ENCODE measurements around the gene TMEM235. TPM values are rescaled to one million over a fixed set of nuclear protein-coding genes. Genes with fewer than 3 reads are reported as not detected.
"Not testable (repeated sequence)": the region's sequence is repeated elsewhere in the genome, so short reads cannot be mapped to it uniquely, and the experiment has no call there.

The TMEM235 gene
- polyA plus RNA-seq, 1 of the 3 experiments (the other 2 are of a cell fraction): not detected

DNA sequence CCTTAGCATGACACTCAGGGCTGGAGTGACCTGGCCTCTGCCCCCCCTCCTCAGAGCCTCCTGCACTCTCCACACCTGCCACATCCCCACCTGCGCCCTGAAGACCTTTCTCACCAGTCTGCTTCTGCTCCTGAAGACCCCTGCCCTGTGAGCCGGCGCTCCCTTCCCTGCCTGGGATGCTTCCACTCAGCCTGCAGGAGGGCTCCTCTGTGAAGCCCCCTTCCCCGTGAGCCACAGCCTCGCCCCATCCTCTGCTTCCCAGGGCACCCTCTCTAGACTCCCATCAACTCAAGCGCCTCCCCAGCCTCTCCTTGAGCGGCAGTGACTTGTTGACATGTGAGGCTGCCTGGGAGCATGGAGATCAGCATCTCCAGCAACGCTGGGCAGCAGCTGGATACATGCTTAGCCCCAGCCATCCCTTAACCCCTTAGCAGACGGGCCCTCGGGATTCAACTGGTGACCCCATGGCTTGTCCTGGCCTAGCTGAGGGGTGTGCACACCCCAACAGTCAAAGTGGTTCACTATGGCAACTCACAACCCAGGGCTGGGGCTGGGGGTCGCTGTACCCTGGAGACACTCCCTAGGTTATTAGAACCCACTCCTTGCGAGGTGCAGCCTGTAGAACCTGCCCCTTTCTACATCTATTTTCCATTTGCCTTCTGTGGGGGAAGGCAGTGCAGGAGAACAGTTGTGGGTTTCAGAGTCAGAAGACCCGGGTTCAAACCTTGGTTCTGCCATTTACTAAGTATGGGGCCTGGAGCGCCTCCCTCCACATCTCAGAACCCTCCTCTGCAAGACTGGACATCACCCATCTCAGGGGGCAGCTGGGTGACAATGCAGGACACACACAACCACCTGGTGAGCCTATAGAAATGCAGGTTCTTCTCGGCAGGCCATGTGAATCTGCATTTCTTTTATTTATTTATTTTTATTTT is 21.5 kb downstream of the TMEM235 start:
- no peak for TF ChIP-seq SIN3A (IDR thresholded peaks at IDR 0.05; ENCODE audit: borderline replicate concordance, low read depth, low read length)
- no peak for TF ChIP-seq TEAD4 (IDR thresholded peaks at IDR 0.05; ENCODE audit: borderline replicate concordance, insufficient read depth)
- no peak for TF ChIP-seq EZH2phosphoT487 (IDR thresholded peaks at IDR 0.05; ENCODE audit: borderline replicate concordance, low read depth)
- Histone ChIP-seq H4K20me1 (ENCODE audit: insufficient read depth) (no peaks in the 10 kb centered on the region), H3K27me3 (ENCODE audit: insufficient read depth) (no peaks in the 10 kb centered on the region), H2AFZ (ENCODE audit: low read depth) (no peak overlapping the region), H3F3A (replicated peaks; ENCODE audit: insufficient read depth) (peaks cover 7% of the 10 kb centered on the region), H3K36me3 (replicated peaks in 1 of 2; ENCODE audit: control insufficient read depth in 1 of 2, insufficient read depth in 2 of 2, low read length in 1 of 2) (no peaks in the 10 kb centered on the region), H3K4me2 (no peak overlapping the region), H3K9me2 (no peaks in the 10 kb centered on the region), H3K9me3 (no peaks in the 10 kb centered on the region), H3K79me2 (ENCODE audit: insufficient read depth) (no peaks in the 10 kb centered on the region), H3K4me1 (ENCODE audit: control insufficient read depth in 1 of 2, insufficient read depth in 2 of 2, low read depth in 1 of 2, low read length in 1 of 2) (peaks cover 0 to 82% of the 10 kb centered on the region in 2 experiments; a peak in 2 of 4 replicates), H3K27ac (ENCODE audit: low read depth in 2 of 2, low read length in 1 of 2) (peak overlapping the region in 1 of 2 experiments; percentile 82; a peak in 1 of 4 replicates), H3K4me3 (ENCODE audit: low read depth in 2 of 2, low read length in 1 of 2) (no peak overlapping the region), H3K9ac (no peak overlapping the region)
- DNase-seq: no peak
- CTCF ChIA-PET: interaction anchor here (1.0 to 8.9 kb wide), 13 partner anchors 12 to 288 kb away, joined by 3 to 196 read pairs (median 55); partner anchors contain the start of genes AFMID, SOCS3 and TK1
- POLR2A ChIA-PET: no interaction called here
- WGBS (ENCODE audit: low lambda C conversion rate): 91% methylated on average over 14 of the region's 15 CpGs

- H4K20me1 ChIP-seq (ENCODE audit: insufficient read depth); H3F3A ChIP-seq (replicated peaks; ENCODE audit: insufficient read depth); H3K9ac ChIP-seq; H3K27me3 ChIP-seq (ENCODE audit: insufficient read depth); H3K36me3 ChIP-seq (replicated peaks in 1 of 2; ENCODE audit: control insufficient read depth in 1 of 2, insufficient read depth in 2 of 2, low read length in 1 of 2); H3K79me2 ChIP-seq (ENCODE audit: insufficient read depth); POLR2A ChIA-PET; H3K9me3 ChIP-seq; H3K9me2 ChIP-seq; DNase-seq: not testable (repeated sequence)
- peak overlapping the region; percentile 78 to 99 for H3K4me3 ChIP-seq (ENCODE audit: low read depth in 2 of 2, low read length in 1 of 2)
- H2AFZ ChIP-seq (ENCODE audit: low read depth): peak overlapping the region; percentile 98
- peak overlapping the region in 1 of 2 experiments; percentile 94; a peak in 2 of 4 replicates for H3K27ac ChIP-seq (ENCODE audit: low read depth in 2 of 2, low read length in 1 of 2)
- peaks cover 5 to 85% of the 10 kb centered on the region in 2 experiments; a peak in 2 of 4 replicates for H3K4me1 ChIP-seq (ENCODE audit: control insufficient read depth in 1 of 2, insufficient read depth in 2 of 2, low read depth in 1 of 2, low read length in 1 of 2)
- CTCF ChIA-PET: interaction anchor here (1.0 to 5.9 kb wide), 6 partner anchors 11 to 169 kb away, joined by 3 to 86 read pairs (median 40); partner anchors contain the start of gene SOCS3
- 88% methylated on average over 12 of the region's 12 CpGs for WGBS (ENCODE audit: low lambda C conversion rate)
- H3K4me2 ChIP-seq: peak overlapping the region; percentile 99
These were observed 22.2 kb downstream of the TMEM235 start for GRCh38 chr17:78253636-78253945.

GRCh38 chr17:78253946-78254672 is 22.7 kb downstream of the TMEM235 start:
- Histone ChIP-seq H3K4me1 (ENCODE audit: control insufficient read depth in 1 of 2, insufficient read depth in 2 of 2, low read depth in 1 of 2, low read length in 1 of 2) (peaks cover 5 to 89% of the 10 kb centered on the region in 2 experiments; a peak in 2 of 4 replicates), H3K27ac (ENCODE audit: low read depth in 2 of 2, low read length in 1 of 2) (peak overlapping the region in 1 of 2 experiments; percentile 94; a peak in 2 of 4 replicates), H3K36me3 (replicated peaks in 1 of 2; ENCODE audit: control insufficient read depth in 1 of 2, insufficient read depth in 2 of 2, low read length in 1 of 2) (no peaks in the 10 kb centered on the region), H3K4me3 (ENCODE audit: low read depth in 2 of 2, low read length in 1 of 2) (peak overlapping the region; percentile 78 to 99), H3K9me3 (no peaks in the 10 kb centered on the region), H3K9ac (peak overlapping the region; percentile 91), H3K79me2 (ENCODE audit: insufficient read depth) (no peaks in the 10 kb centered on the region), H3F3A (replicated peaks; ENCODE audit: insufficient read depth) (peaks cover 7% of the 10 kb centered on the region), H3K27me3 (ENCODE audit: insufficient read depth) (no peaks in the 10 kb centered on the region), H3K9me2 (no peaks in the 10 kb centered on the region), H3K4me2 (peak overlapping the region; percentile 99), H4K20me1 (ENCODE audit: insufficient read depth) (no peaks in the 10 kb centered on the region), H2AFZ (ENCODE audit: low read depth) (peak overlapping the region; percentile 98)
- ChIA-PET POLR2A (interaction anchor here (0.6 to 1.8 kb wide), 8 partner anchors 9 to 630 kb away, joined by 3 to 10 read pairs (median 4); partner anchors contain the start of gene SOCS3), CTCF (interaction anchor here (0.6 to 4.8 kb wide), 14 partner anchors 12 to 238 kb away, joined by 3 to 30 read pairs (median 4); no protein-coding TSS in a partner anchor)
- DNase-seq: peak; percentile 99
- WGBS (ENCODE audit: low lambda C conversion rate): 15% methylated on average over 47 of the region's 73 CpGs
- TF ChIP-seq TAF1 (IDR thresholded peaks at IDR 0.05; ENCODE audit: borderline replicate concordance, low read depth, low read length) (peak; percentile 49; the same call in 1 of the 2 replicates), SMC3 (IDR thresholded peaks at IDR 0.05; ENCODE audit: low read depth, low read length) (no peak), FOSL2 (IDR thresholded peaks at IDR 0.05; ENCODE audit: borderline replicate concordance, low read depth) (no peak), CHD2 (IDR thresholded peaks at IDR 0.05; ENCODE audit: low read length, partially characterized antibody) (peak; percentile 96), POLR2AphosphoS5 (IDR thresholded peaks at IDR 0.05; ENCODE audit: low read depth, low read length) (peak; percentile 60), FOXJ3 (CRISPR knock-in tag; IDR thresholded peaks at IDR 0.05) (0 out of 2 replicates have a peak, but pooled peaks have one; percentile 32), USF2 (IDR thresholded peaks at IDR 0.05; ENCODE audit: borderline replicate concordance, low read depth, low read length) (0 out of 2 replicates have a peak, but pooled peaks have one; percentile 6), NRF1 (IDR thresholded peaks at IDR 0.05; ENCODE audit: low read depth, low read length) (peak; percentile 74), MXI1 (IDR thresholded peaks at IDR 0.05; ENCODE audit: low read depth, low read length) (peak; percentile 31; the same call in 1 of the 2 replicates), ZBTB33 (IDR thresholded peaks at IDR 0.05; ENCODE audit: borderline replicate concordance, low read depth) (peak; percentile 80; the same call in 1 of the 2 replicates)
- TF ChIP-seq, protein P1, sequence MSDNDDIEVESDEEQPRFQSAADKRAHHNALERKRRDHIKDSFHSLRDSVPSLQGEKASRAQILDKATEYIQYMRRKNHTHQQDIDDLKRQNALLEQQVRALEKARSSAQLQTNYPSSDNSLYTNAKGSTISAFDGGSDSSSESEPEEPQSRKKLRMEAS (IDR thresholded peaks at IDR 0.05; ENCODE audit: low read depth): 0 out of 2 replicates have a peak, but pooled peaks have one; percentile 25

Data from SK-N-SH (cell line).